Stimulated activated CD4-positive, alpha-beta T cell treated with anti-CD3 and anti-CD28 coated beads, Interleukin-15, amount 100 ng/mL, for 24 hours (primary cell): ENCODE data around the gene CCR5.

Source experiments
- DNase-seq: peaks from one replicate; pipeline ENCODE4 v3.0.0-alpha.2; 2020

Gene CCR5

DNA sequence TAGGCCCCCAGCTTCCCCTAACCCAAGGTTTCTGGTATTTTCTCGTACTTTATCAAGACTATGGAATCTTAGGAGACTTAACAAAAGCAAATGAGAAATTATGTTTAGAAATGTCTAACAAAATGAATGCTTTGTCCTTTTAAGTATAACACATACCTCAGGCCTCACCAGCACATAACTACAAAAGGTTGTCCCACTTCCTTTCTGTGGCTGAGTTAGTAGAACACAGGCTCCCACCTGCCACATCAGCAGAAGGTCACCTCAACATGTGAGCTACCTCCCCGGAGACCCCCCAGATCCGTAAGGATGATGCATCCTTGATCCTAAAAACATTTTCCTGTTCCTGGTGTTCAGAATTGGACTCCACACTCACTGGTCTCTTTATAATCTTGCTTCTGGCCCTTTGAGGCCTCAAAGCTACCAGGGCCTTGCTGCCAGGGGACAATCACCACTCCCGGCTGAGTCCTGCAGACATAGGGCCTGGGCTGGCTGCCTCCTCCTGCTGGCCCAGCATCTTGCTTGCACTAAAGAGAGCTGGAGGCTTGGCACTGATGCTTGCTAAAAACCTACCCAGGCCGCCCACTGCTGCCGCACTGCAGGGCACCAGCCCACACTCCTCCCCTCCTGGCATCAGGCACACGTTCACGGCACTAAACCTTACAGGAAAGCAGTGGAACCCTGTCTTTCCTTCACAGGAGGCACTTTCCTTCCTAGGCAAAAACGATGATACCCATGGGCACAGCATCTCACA, 39.2 kb downstream of the CCR5 start:
- DNase-seq: no peak

GRCh38 chr3:46410669-46411068, 39.9 kb downstream of the CCR5 start:
- DNase-seq: no peak

- DNase-seq: no peak
These were observed 40.5 kb downstream of the CCR5 start for GRCh38 chr3:46411271-46411670.

DNA sequence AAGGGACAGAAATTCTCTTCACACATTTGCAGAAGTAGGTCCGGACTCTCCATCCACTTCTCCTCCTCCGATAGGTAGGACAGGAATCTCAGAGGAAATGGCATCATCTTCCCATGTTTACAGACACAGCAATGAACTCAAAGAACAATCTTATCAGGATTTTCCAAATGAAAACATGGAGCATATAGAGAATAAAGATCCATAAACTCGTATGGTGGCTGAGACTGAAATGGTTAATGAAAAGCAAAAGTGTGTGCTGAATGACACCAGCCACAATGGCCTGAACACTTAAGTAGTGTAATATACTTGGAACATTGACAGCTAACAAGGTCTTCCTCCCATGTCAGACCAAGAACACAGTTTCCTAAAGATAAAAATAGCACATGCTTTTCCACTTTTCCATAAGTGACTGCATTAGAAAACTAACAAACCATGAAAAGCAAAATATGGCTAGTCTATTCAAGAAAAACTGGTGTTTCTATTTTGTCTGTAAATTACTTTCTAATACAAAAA, 42.1 kb downstream of the CCR5 start:
- no peak for DNase-seq

GRCh38 chr3:46413951-46414350, 43.2 kb downstream of the CCR5 start:
- no peak for DNase-seq

GRCh38 chr3:46414739-46415138, 44.0 kb downstream of the CCR5 start:
- DNase-seq: no peak

GRCh38 chr3:46416125-46416810, 45.5 kb downstream of the CCR5 start:
- no peak for DNase-seq

DNA sequence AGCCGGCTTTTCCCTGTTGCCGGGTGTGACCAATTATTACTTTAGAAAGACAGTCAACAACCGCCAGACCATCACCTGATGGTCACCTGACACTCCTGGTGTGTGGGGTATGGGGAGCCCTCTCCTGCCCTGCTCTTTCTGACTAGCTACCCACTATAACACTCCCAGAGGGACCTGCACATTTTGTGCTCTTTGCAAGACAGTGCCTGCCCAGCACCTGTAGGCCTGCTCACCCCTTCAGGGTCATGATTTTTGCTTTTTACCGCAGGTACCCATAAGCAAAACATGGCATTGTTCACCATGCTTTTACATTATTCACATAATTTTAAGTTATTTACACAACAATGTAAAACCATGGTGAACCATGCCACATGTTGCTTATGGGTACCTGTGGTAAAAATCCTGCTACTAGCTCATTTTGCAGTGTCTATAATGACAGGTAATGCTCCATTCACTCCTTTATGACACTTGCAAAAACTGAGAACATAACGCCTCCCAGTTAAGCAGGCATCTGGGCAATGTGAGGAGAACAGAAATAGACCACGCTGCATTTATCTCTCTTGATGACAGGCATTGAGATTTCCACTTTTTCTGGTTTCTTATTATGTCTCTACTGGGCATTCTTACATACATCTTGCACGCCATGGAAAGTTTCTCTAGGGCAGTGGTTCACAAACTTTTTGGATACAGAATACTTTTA, 46.2 kb downstream of the CCR5 start:
- DNase-seq: no peak

DNA sequence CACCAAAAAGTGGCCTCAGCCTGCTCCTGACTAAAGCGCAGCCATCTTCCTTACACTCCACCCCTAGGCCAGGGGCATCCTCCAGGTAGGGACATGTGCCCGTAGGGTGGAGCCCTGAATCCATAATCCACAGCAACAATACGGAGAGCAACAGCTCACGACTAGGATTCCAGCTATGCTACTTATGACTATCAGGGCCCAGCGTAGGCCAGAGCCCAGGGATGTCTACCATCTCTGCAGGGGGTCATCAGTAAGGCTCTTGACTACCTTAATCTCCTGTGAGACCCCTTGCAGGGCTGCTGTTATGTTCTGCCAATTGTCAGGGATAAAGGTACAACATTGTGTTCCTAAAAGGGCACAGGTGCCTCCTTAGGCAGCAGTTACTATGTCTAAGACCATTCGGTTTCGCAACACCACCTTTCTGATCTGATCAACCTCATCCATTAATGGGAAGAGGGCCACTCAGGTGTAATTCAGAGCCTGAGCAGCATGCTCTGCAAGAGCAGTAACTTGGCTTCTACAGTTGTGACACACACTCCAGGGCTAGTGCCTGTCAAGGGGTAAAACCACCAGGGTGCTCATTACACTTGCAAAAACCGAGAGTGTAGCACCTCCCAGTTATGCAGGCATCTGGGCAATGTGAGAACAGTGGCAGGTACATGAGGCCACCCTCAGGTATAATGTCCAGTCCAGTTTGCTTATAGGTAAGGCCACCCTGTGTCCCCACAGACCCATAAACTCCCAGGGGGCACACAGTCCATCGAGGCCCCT, 47.3 kb downstream of the CCR5 start:
- DNase-seq: no peak

DNA sequence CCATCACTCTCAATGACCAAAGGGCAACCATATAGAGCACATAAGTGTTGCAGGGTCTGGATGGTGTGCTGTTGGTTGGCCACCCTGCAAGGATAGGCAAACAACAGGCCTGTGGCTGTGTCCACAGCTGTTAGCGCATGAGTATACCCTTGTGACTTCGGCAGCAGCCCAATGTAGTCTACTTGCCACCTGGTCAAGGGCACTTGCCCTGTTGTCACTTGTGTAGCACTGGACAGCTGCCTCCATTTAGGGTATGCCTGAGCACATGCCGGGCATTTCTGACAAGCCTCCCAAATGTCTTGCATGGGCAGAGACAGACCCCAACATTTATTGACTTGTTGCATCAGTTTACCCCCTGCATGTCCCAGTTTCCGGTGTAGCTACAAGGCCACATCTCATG, 49.1 kb downstream of the CCR5 start:
- DNase-seq: no peak

GRCh38 chr3:46420931-46421330, 50.2 kb downstream of the CCR5 start:
- DNase-seq: no peak

DNA sequence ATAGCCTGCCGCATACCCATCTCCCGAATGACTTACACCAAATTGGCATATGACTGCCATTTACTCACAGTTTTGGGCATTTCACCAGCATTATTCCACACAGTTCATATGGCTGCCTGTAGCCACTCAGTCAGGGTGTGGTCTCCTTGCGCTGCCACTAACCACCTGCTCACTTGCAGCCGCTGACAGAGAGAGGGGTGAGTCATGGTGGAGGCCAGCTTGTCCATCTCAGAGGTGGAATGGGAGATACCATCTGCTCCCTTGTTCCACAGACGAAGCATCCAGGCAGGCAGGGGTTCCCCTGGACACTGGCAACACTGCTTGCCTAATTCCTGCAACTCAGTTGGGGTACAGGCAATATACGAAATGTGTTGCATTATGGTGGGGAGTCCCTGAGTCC, 51.9 kb downstream of the CCR5 start:
- DNase-seq: no peak

- no peak for DNase-seq
These were observed 52.8 kb downstream of the CCR5 start for GRCh38 chr3:46423588-46423987.
